Measurements from ENCODE around the gene COL23A1. TPM values are rescaled to one million over a fixed set of nuclear protein-coding genes. Genes with fewer than 3 reads are reported as not detected.

The COL23A1 gene
- total RNA-seq, 4 donors from 2014 or later: 7.9 to 20.4 (median 12.0) TPM

- Histone ChIP-seq H3K4me1 (no peaks in the 10 kb centered on the region), H3K4me3 (no peak overlapping the region), H3K36me3 (no peaks in the 10 kb centered on the region), H3K27me3 (no peaks in the 10 kb centered on the region), H3K27ac (no peak overlapping the region), H3K9me3 (no peaks in the 10 kb centered on the region)
- DNase-seq (ENCODE audit: low spot score in 2 of 2): no peak
- TF ChIP-seq CTCF (IDR thresholded peaks at IDR 0.05): no peak
- TF ChIP-seq POLR2A (IDR thresholded peaks at IDR 0.05): no peak
- no peak for TF ChIP-seq EP300 (IDR thresholded peaks at IDR 0.05)
- WGBS, 2 donors: 86 to 97% methylated on average over 4 of the region's 4 CpGs
Observed at GRCh38 chr5:178298283-178298807, 291.8 kb downstream of the COL23A1 start.

- H3K9me3 ChIP-seq: no peaks in the 10 kb centered on the region
- H3K36me3 ChIP-seq: no peaks in the 10 kb centered on the region
- no peak for DNase-seq (ENCODE audit: low spot score in 2 of 2)
- no peak overlapping the region for H3K27ac ChIP-seq
- no peaks in the 10 kb centered on the region for H3K27me3 ChIP-seq
- whole genome bisulfite sequencing, 2 donors: 63 to 79% methylated on average over 3 to 7 of the region's 8 CpGs
- TF ChIP-seq POLR2A (IDR thresholded peaks at IDR 0.05) (no peak), EP300 (IDR thresholded peaks at IDR 0.05) (no peak), CTCF (IDR thresholded peaks at IDR 0.05) (no peak)
- no peak overlapping the region for H3K4me3 ChIP-seq
- H3K4me1 ChIP-seq: no peaks in the 10 kb centered on the region
Observed at GRCh38 chr5:178297751-178298150, 292.4 kb downstream of the COL23A1 start.

GRCh38 chr5:178296066-178296465 is 294.1 kb downstream of the COL23A1 start:
- no peak overlapping the region for H3K27ac ChIP-seq
- no peak for DNase-seq (ENCODE audit: low spot score in 2 of 2)
- H3K4me1 ChIP-seq: no peaks in the 10 kb centered on the region
- WGBS, 2 donors: 55 to 70% methylated on average over 6 of the region's 6 CpGs
- H3K27me3 ChIP-seq: no peaks in the 10 kb centered on the region
- no peaks in the 10 kb centered on the region for H3K36me3 ChIP-seq
- TF ChIP-seq POLR2A (IDR thresholded peaks at IDR 0.05) (no peak), CTCF (IDR thresholded peaks at IDR 0.05) (no peak), EP300 (IDR thresholded peaks at IDR 0.05) (no peak)
- H3K9me3 ChIP-seq: no peaks in the 10 kb centered on the region
- H3K4me3 ChIP-seq: no peak overlapping the region

- Histone ChIP-seq H3K27me3 (no peaks in the 10 kb centered on the region), H3K9me3 (no peaks in the 10 kb centered on the region), H3K4me3 (no peak overlapping the region), H3K27ac (no peak overlapping the region), H3K4me1 (no peaks in the 10 kb centered on the region), H3K36me3 (no peaks in the 10 kb centered on the region)
- DNase-seq (ENCODE audit: low spot score in 2 of 2): no peak
- TF ChIP-seq CTCF (IDR thresholded peaks at IDR 0.05): no peak
- TF ChIP-seq POLR2A (IDR thresholded peaks at IDR 0.05): no peak
- TF ChIP-seq EP300 (IDR thresholded peaks at IDR 0.05): no peak
Observed at GRCh38 chr5:178295589-178295988, 294.6 kb downstream of the COL23A1 start.

GRCh38 chr5:178293815-178294214 is 296.4 kb downstream of the COL23A1 start:
- H3K4me1 ChIP-seq: peaks cover 0 to 8% (median 0%) of the 10 kb centered on the region in 4 donors
- no peak overlapping the region for H3K4me3 ChIP-seq
- no peaks in the 10 kb centered on the region for H3K9me3 ChIP-seq
- TF ChIP-seq CTCF (IDR thresholded peaks at IDR 0.05): no peak
- no peak for TF ChIP-seq POLR2A (IDR thresholded peaks at IDR 0.05)
- no peak for TF ChIP-seq EP300 (IDR thresholded peaks at IDR 0.05)
- 55 to 73% methylated on average over 7 of the region's 7 CpGs for WGBS, 2 donors
- no peaks in the 10 kb centered on the region for H3K36me3 ChIP-seq
- no peak for DNase-seq (ENCODE audit: low spot score in 2 of 2)
- H3K27me3 ChIP-seq: peaks cover 0 to 4% of the 10 kb centered on the region in 2 donors
- H3K27ac ChIP-seq: no peak overlapping the region

Data from tibial nerve (tissue), 4 donors.